GM06990 (cell line): ENCODE results near the gene PDXDC1.
"Not testable (repeated sequence)": the region's sequence is repeated elsewhere in the genome, so short reads cannot be mapped to it uniquely, and the experiment has no call there.

Experiments used
- DNase-seq: peaks from one replicate; pipeline ENCODE4 v3.0.0-alpha.2; 2011; ENCODE audit not compliant: insufficient read length; ENCODE audit errors: extremely low read depth
- H3K27me3 ChIP-seq: replicated peaks from 2 replicates; pipeline ENCODE4 v1.6.0; 2011; ENCODE audit warnings: low read length; ENCODE audit not compliant: control insufficient read depth, insufficient read depth
- H3K36me3 ChIP-seq: 2 replicates; pipeline ENCODE4 v1.5.1; 2011; ENCODE audit warnings: low read length; ENCODE audit not compliant: control insufficient read depth, insufficient read depth
- H3K4me3 ChIP-seq: replicated peaks from 2 replicates; pipeline ENCODE4 v1.5.1; 2011; ENCODE audit warnings: low read depth, mild to moderate bottlenecking, control low read depth, low read length
- TF ChIP-seq, protein P1 (sequence below): IDR thresholded peaks from 2 replicates; pipeline ENCODE4 v1.5.1; 2011; ENCODE audit warnings: low read length, control low read depth, mild to moderate bottlenecking, inconsistent platforms; ENCODE audit not compliant: insufficient read depth, poor library complexity, severe bottlenecking

PDXDC1 gene

DNA sequence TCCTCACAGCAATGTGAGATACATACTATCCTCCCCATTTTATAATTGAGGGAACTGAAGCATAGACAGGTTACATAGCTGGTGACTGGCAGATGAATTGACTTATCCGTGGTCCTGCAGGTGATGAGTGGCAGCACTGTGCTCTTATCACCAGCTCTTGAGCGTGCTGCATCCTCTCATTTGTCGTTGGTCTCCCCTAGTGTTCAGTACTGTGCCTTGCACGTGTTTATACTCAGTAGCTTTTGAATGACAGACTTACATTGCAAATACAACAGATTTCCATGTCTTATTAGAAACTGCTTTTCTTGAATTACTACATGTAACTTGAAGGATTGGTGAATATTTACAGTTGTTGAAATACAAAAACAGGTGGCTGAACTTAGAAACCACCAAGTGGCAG lies 47.4 kb downstream of the PDXDC1 start:
- H3K27me3 ChIP-seq, H3K36me3 ChIP-seq, DNase-seq, H3K4me3 ChIP-seq: not testable (repeated sequence)
- TF ChIP-seq, protein P1, sequence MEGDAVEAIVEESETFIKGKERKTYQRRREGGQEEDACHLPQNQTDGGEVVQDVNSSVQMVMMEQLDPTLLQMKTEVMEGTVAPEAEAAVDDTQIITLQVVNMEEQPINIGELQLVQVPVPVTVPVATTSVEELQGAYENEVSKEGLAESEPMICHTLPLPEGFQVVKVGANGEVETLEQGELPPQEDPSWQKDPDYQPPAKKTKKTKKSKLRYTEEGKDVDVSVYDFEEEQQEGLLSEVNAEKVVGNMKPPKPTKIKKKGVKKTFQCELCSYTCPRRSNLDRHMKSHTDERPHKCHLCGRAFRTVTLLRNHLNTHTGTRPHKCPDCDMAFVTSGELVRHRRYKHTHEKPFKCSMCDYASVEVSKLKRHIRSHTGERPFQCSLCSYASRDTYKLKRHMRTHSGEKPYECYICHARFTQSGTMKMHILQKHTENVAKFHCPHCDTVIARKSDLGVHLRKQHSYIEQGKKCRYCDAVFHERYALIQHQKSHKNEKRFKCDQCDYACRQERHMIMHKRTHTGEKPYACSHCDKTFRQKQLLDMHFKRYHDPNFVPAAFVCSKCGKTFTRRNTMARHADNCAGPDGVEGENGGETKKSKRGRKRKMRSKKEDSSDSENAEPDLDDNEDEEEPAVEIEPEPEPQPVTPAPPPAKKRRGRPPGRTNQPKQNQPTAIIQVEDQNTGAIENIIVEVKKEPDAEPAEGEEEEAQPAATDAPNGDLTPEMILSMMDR: peak; percentile 69

DNA sequence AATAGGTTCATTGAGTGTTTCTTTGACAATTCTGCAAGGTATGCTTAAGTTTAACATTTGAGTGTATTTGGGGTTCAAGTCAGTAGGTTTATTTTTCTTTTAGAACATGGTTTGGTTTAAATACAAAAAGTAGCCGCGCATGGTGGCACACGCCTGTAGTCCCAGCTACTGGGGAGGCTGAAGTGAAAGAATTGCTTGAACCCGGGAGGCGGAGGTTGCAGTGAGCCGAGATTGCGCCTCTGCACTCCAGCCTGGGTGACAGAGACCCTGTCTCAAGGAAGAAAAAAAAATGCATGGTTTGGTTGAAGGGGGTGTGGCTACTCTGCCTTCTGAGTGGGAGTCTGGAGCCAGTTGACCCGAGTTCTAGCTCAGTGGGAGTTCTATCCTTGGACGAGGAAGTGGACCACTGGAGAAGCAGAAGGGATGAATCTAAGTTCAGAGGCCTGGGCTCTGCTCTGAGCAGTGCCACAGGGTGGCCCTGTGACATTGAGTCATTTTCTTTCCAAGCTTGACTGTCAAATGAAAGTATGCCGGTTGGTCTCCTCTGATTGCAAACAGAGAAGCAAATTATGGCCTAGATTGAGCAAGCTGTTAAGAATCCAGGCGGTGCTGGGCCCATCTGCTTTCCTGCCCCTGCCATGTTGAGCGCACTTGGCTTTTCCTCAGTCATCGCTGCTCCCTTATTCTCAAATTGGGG lies 48.7 kb downstream of the PDXDC1 start:
- H3K27me3 ChIP-seq, DNase-seq, H3K4me3 ChIP-seq: not testable (repeated sequence)
- peaks cover 15% of the 10 kb centered on the region for H3K36me3 ChIP-seq

DNA sequence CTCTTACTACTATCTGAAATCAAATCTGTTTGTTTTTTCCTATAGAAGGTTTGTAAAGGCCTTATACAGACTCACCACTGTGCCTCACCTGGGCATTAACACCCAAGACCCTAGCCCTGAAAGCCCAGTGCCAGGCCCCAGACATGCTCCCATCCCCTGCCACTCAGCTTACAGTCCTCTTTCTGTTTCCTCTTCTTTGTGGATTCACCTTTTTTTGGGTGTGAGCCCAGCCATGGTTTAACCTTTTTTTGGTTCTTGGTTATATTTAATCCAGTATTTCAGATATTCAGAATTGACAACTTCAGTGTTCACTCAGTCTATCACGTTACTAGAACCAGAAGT lies 50.0 kb downstream of the PDXDC1 start:
- not testable (repeated sequence) for H3K4me3 ChIP-seq, DNase-seq, H3K27me3 ChIP-seq
- peaks cover 20% of the 10 kb centered on the region for H3K36me3 ChIP-seq

DNA sequence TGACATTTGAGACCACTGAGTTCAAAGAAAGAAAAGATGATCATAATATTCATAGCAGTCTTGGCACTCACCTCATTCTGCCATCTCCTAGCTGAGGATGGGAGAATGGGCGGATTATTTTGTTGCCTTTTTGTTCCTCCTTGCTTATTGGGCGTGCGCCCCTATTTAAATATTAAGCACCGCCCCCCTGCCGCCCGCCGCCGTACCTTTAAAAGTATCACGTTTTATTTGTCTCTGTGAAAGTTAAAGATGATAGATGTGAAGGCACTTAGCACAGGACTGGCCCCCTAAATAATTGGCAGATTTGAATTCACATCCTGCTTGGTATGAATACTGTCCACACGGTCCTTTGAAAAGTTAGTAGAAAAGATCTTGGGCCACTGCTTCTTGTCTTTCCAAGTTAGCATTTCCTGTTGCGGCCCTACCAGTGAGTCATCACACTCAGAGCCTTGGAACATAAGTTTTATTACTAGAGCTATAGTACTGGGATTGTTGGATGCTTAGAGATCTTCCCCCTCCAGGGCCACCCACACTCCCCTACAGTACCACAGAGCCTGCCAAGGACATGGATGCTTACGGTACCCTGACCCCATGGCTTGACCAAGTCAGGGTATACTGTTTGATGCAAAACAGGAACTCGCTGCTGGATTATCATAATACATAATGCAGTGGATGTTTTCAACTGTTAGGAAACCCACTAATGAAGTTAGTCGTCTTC lies 50.6 kb downstream of the PDXDC1 start:
- not testable (repeated sequence) for H3K4me3 ChIP-seq, DNase-seq, H3K27me3 ChIP-seq
- H3K36me3 ChIP-seq: peaks cover 20% of the 10 kb centered on the region

DNA sequence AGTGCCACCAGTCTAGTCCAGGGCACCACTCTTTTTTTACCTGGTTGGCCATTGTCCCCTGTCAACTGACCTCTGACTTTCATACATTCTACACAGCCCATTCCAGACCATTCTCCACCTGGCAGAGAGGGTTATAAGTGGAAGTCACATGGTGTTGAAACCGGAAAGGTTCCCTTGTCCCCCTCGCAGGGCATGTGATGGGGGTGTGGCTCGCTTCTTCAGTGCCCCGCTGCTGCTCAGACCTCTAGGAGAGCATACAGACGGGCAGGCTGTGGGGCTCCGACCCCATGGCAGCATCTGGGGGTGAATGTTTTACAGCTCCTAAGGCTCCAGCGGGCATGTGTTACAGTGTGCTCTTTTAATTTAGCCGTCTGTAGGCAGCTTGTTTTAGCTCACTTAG lies 52.2 kb downstream of the PDXDC1 start:
- H3K4me3 ChIP-seq, H3K27me3 ChIP-seq, DNase-seq: not testable (repeated sequence)
- H3K36me3 ChIP-seq: peaks cover 26% of the 10 kb centered on the region

DNA sequence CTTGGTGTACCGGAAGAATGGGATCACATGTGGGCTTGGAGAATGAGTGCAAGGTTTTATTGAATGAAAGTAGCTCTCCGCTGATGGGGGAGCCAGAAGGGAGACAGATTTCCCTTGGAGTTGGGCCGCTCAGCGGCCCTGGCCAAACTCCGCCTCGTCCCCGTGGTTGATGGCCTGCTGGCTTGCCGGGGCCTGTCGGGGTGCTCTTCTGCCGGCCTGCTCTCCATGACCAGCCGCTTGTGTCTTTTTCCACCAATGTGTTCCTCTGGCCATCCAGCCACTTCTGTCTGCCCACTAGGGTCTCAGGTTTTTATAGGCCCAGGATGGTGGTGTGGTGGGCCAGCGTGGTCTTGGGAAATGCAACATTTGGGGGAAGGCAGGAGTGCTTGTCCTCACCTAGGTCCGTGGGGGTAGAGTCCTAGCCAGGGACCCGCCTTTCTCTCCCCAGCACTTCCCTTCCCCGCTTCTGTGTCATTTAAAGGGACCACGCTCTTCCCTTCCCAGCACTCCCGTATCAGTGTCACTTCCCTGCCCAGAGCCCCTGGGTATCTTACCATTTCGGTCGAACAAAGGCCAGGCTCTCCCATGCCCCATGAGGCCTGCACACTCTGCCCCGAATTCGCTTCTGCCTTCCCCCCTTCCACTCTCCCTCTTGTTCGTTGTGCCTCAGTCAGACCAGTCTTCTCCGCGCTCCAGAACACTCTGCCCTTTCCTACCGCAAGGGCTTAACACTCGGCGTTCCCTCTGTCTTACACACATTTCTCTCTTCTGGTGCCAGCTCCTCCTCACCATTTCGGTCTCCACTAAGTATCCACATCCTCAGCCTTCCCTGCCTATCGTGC lies 52.9 kb downstream of the PDXDC1 start:
- H3K36me3 ChIP-seq: peaks cover 31% of the 10 kb centered on the region
- not testable (repeated sequence) for H3K4me3 ChIP-seq, DNase-seq, H3K27me3 ChIP-seq

DNA sequence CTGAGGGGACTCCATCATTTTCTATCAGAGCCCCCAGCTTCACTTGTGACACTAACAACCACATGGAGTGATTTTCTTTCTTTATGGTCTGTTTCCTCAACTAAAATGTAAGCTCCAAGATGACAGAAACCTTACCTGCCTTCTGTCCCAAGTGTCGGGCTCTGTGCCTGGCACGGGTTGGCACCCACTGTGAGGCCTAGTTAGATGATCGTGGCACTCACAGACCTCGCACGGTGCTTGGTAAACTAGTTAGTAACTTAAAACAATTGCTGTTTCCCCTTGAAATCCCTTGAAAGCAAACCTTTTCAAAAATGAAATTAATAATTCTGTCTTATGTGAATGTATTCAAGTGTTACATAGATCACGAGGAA lies 53.5 kb downstream of the PDXDC1 start:
- not testable (repeated sequence) for H3K4me3 ChIP-seq, DNase-seq, H3K27me3 ChIP-seq
- peaks cover 35% of the 10 kb centered on the region for H3K36me3 ChIP-seq

DNA sequence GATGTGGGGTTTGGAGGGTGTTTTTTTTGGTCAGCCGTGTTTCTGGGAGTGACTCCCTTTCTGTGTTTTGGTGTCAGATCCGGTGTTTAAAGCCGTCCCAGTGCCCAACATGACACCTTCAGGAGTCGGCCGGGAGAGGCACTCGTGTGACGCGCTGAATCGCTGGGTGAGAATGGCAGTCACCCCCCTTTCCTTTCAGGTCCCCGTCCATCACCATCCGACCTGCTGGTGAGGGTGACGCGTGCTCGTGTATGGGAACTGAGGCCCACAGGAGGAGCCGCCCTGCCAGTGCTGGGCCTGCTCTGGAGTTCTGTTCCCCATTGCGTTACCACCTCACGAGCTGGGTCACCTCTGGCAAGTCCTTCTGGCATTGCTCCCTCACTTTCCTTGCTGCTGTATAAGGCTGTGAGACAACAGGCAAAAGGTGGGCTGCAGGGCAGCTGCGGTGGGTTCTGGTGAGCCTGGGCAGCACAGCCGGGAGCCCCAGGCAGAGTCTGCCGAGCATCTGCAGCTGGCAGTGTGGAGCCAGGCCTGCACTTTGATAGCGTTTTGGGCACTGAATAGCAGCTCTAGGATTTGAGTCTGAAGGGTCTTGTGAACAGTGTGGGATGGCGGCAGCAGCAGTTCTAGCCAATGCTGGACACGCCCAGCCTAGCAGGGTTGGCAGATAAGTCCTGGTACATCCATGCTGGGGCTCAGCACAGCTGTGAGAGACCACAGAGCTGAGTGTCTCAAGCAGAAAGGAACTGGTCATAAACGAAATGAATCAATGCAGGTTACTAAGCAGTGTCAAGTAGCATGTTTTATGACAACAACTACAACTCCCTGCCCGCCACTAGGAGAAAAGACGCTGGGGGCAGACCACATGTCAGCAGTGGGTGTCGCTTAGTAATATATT lies 54.2 kb downstream of the PDXDC1 start:
- not testable (repeated sequence) for H3K27me3 ChIP-seq, H3K4me3 ChIP-seq, DNase-seq
- H3K36me3 ChIP-seq: peaks cover 39% of the 10 kb centered on the region

DNA sequence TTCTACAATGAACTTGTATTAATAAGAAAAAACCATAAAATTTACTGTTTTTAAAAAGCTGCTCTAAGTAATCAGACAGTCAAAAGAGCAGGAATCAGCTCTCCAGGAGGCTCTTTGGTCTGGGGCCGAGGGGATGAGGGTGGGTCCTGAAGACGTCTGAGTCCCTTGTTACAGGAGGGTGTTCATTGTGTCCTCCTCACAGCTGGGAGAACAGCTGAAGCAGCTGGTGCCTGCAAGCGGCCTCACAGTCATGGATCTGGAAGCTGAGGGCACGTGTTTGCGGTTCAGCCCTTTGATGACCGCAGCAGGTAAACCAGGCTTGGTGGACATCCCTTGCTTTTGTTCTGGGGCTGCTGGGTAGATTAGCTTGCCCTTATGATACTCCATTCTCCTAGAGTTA lies 54.9 kb downstream of the PDXDC1 start:
- H3K36me3 ChIP-seq: peaks cover 42% of the 10 kb centered on the region

More for the DNA sequence above, 54.9 kb downstream of the PDXDC1 start:
- not testable (repeated sequence) for H3K4me3 ChIP-seq, H3K27me3 ChIP-seq, DNase-seq
